HG02798 (cell line): ENCODE results near the gene TOM1.
"Not testable (repeated sequence)": the region's sequence is repeated elsewhere in the genome, so short reads cannot be mapped to it uniquely, and the experiment has no call there.

Experiments used
- ATAC-seq: cut with Tn5 transposase; IDR thresholded peaks from one replicate; pipeline ENCODE4 v1.9.1; 2021; ENCODE audit warnings: mild to moderate bottlenecking; ENCODE audit not compliant: unreplicated experiment, poor library complexity

Gene TOM1

GRCh38 chr22:35390933-35391332, 91.2 kb downstream of the TOM1 start:
- ATAC-seq = no peak

GRCh38 chr22:35392357-35392756, 92.7 kb downstream of the TOM1 start:
- ATAC-seq = no peak

- ATAC-seq = no peak
Measured at GRCh38 chr22:35393116-35394010, 93.7 kb downstream of the TOM1 start.

- no peak for ATAC-seq
Measured at GRCh38 chr22:35394011-35394312, 94.3 kb downstream of the TOM1 start.

- ATAC-seq = no peak
Measured at GRCh38 chr22:35394810-35395563, 95.3 kb downstream of the TOM1 start.

- ATAC-seq = not testable (repeated sequence)
Measured at GRCh38 chr22:35396622-35397021, 96.9 kb downstream of the TOM1 start.

GRCh38 chr22:35397095-35397904, 97.6 kb downstream of the TOM1 start:
- ATAC-seq = no peak
